GM12874 (cell line): ENCODE data around the gene UBE3C.

Experiments
- TF ChIP-seq, protein P1 (sequence below): IDR thresholded peaks from 2 replicates; pipeline ENCODE4 v1.5.1; 2011; ENCODE audit warnings: low read depth, mild to moderate bottlenecking, control low read depth, low read length, moderate library complexity; ENCODE audit not compliant: insufficient read depth

UBE3C gene

DNA sequence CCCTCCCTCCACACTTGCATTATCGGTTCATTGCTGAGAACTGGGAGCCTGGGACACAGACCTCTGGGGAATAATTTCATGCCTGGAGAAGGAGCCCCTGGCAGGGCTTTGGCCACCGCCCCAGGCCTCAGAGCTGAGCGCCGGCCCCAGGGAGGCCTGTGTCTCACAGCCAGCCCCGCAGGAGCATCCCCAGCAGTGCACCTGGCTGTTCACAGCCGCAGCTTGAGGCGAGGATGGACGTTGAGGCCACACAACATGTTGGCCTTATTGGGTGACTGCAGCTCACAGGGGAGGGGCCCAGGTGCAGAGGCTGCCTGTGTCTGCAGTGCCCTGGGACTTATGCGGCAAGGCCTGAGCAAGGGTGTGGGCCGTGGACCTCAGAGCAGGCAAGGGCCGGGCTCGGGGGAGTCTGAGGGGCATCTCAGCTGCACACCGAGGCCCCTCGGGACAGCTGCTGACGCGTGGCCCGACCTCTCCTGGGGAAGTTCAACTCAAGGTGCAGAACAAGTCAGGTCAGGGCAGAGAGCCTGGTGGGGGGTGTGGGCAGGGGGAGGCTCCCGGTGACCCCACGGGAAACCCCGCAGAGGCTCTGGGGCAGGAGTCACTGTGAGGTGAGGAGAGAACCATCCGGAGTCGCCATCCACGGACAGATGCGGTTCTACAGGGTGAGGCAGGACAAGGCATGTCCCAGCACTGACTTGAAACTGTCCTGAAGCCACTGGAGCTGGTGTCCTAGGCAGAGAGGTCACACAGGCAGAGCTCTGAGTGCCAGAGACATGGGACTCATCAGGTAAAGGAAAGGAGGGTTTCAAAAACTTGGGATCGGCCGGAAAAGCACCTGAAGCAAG is 13.1 kb upstream of the UBE3C start:
- TF ChIP-seq, protein P1, sequence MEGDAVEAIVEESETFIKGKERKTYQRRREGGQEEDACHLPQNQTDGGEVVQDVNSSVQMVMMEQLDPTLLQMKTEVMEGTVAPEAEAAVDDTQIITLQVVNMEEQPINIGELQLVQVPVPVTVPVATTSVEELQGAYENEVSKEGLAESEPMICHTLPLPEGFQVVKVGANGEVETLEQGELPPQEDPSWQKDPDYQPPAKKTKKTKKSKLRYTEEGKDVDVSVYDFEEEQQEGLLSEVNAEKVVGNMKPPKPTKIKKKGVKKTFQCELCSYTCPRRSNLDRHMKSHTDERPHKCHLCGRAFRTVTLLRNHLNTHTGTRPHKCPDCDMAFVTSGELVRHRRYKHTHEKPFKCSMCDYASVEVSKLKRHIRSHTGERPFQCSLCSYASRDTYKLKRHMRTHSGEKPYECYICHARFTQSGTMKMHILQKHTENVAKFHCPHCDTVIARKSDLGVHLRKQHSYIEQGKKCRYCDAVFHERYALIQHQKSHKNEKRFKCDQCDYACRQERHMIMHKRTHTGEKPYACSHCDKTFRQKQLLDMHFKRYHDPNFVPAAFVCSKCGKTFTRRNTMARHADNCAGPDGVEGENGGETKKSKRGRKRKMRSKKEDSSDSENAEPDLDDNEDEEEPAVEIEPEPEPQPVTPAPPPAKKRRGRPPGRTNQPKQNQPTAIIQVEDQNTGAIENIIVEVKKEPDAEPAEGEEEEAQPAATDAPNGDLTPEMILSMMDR: no peak

DNA sequence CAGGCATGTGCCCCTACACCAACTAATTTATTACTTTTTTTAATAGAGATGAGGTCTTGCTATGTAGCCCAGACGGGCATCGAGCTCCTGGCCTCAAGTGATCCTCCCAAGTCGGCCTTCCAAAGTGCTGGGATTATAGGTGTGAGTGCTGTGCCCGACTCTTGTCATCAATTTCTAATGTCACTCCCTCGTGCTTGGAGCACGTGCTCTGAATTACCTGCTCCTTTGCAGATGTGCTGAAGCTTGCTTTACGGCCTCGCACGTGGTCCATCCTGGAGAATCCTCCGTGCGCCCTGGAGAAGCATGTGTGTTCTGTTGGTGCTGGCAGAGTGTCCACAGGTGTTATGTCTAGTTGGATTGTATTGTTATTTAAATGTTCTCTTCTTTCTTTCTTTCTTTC is 11.8 kb upstream of the UBE3C start:
- TF ChIP-seq, protein P1: no peak

DNA sequence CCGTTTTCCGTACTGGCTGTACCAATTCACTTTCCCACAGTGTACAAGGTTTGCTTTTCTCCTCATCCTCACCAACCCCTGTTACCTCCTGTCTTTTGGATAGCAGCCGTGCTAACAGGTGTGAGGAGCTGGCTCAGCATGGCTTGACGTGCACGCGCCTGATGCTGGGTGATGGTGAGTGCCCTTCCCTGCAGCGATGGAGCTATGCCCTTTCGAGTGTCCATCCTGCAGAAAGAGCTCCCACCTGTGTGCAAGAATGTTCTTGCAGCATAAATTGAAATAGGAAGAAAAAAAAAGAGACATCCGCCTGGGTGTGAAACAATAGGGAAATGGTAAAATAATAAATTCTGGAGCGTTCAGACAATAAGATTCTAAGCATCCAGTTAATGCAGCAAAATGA is 9.5 kb upstream of the UBE3C start:
- TF ChIP-seq, protein P1: no peak

DNA sequence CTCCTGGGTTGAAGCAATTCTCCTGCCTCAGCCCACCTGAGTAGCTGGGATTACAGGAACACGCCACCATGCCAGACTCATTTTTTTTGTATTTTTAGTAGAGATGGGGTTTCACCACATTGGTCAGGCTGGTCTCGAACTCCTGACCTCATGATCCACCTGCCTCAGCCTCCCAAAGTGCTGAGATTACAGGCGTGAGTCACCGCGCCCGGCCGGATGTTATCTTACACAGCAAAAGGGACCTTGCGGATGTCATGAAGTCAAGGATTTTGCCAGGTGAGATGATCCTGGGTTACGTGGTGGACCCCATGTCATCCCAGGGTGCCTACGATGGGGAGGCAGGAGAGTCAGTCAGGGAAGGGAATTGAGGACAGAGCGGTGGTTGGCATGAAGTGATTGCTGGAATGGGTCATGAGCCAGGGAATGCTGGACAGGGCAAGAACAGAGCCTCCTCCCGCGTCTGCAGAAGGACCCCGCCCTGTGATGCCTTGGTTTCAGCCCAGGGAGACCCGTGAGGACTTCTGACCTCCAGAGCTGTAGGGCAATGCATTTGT is 8.7 kb upstream of the UBE3C start:
- TF ChIP-seq, protein P1: no peak

DNA sequence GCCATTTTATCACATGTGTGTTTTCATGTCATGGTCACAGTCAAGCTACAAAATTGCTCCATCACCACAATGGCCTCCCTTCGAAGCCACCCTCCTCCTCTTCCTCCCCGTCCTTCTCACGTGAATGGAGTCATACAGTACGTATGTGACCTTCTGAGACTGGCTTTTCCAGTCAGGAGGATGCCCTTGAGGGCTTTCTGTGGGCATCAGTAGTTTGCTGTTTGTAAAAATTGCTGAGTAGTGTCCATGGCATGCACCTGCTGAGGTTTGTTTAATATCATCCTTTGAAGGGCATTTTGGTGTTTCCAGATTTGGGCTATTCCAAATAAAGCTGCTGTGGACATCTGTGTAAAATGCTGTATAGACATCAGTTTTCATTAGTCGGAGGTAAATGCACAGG is 5.9 kb upstream of the UBE3C start:
- TF ChIP-seq, protein P1: no peak

DNA sequence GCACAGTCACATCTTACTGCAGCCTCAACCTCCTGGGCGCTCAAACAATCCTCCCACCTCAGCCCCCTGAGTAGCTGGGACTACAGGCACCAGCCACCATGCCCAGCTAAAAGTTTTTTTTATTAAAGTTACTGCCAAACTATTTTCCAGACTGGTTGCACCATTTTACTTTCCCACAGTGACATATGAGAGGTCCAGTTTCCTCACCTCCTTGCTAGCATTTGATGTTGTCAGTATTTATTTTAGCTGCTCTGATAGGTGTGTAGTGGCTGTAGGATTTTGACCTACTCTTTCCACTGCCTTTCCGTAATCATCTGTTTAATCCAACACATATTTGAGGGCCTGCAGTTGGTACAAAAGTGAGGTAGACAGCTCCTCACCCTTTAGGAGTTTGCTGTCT is 5.4 kb upstream of the UBE3C start:
- TF ChIP-seq, protein P1: no peak

DNA sequence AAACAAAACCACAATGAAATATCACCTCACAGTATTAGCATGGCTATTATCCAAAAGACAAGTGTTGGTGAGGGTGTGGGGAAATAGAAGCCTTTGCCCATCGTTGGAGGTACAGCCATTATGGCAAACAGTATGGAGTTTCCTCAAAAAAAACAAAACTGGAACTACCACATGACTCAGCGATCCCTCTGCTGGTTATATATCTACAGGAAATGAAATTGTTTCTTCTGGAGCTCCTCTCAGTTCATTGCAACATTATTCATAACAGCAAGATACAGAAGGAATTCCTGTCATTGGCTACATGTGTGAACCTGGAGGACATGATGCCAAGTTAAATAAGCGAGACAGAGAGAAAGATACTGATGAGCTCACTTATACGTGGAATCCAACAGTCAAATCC is 2.4 kb upstream of the UBE3C start:
- TF ChIP-seq, protein P1: no peak
